Neural progenitor cell (in vitro differentiated cells): Measurements from ENCODE around the gene RNF212B. TPM values are rescaled to one million over a fixed set of nuclear protein-coding genes. Genes with fewer than 3 reads are reported as not detected.
A peak's percentile ranks its signal among the peaks of the same experiment; 100 is the strongest.

Experiments used
- DNase-seq: peaks from one replicate; pipeline ENCODE4 v3.0.0-alpha.2; 2016; ENCODE audit warnings: low spot score
- H2AFZ ChIP-seq: fragments of 200-600 bp; sonication (generic); replicated peaks from 2 replicates; pipeline ENCODE4 v1.6.1; 2016; ENCODE audit warnings: antibody characterized with exemption
- H3F3A ChIP-seq: fragments of 200-600 bp; sonication (generic); 2 replicates; pipeline ENCODE4 v1.6.1; 2016; ENCODE audit warnings: antibody characterized with exemption, low read depth
- H3K27ac ChIP-seq: fragments of 200-600 bp; sonication (generic); 2 replicates; pipeline ENCODE4 v1.5.1; 2016; ENCODE audit warnings: mild to moderate bottlenecking
- H3K27me3 ChIP-seq: fragments of 200-600 bp; sonication (generic); 2 replicates; pipeline ENCODE4 v1.6.1; 2016; ENCODE audit warnings: mild to moderate bottlenecking, moderate library complexity
- H3K36me3 ChIP-seq: fragments of 200-600 bp; sonication (generic); 2 replicates; pipeline ENCODE4 v1.5.1; 2016
- H3K4me1 ChIP-seq: fragments of 200-600 bp; sonication (generic); 2 replicates; pipeline ENCODE4 v1.6.1; 2016; ENCODE audit warnings: mixed run types
- H3K4me2 ChIP-seq: fragments of 200-600 bp; sonication (generic); 2 replicates; pipeline ENCODE4 v1.6.1; 2016
- H3K4me3 ChIP-seq: fragments of 200-600 bp; sonication (generic); 2 replicates; pipeline ENCODE4 v1.5.1; 2016
- H3K79me2 ChIP-seq: fragments of 200-600 bp; sonication (generic); 2 replicates; pipeline ENCODE4 v1.6.1; 2016; ENCODE audit warnings: low read depth
- H3K9ac ChIP-seq: fragments of 200-600 bp; sonication (generic); 2 replicates; pipeline ENCODE4 v1.6.1; 2016
- H3K9me3 ChIP-seq: fragments of 200-600 bp; sonication (generic); 2 replicates; pipeline ENCODE4 v1.5.1; 2016; ENCODE audit warnings: low read depth
- H4K20me1 ChIP-seq: fragments of 200-600 bp; sonication (generic); 2 replicates; pipeline ENCODE4 v1.6.1; 2016; ENCODE audit warnings: low read depth
- H3K27ac Mint-ChIP-seq: 3 replicates; pipeline ENCODE4 v1.8.0; 2021; ENCODE audit warnings: mixed read lengths
- H3K27me3 Mint-ChIP-seq: 2 replicates; pipeline ENCODE4 v1.8.0; 2022; ENCODE audit warnings: low read depth, mild to moderate bottlenecking, inconsistent platforms, moderate library complexity, mixed read lengths; ENCODE audit not compliant: insufficient read depth
- H3K36me3 Mint-ChIP-seq: 3 replicates; pipeline ENCODE4 v1.8.0; 2021; ENCODE audit warnings: mixed read lengths
- H3K4me1 Mint-ChIP-seq: 3 replicates; pipeline ENCODE4 v1.8.0; 2021; ENCODE audit warnings: mixed read lengths
- H3K4me3 Mint-ChIP-seq: 3 replicates; pipeline ENCODE4 v1.8.0; 2021; ENCODE audit warnings: mild to moderate bottlenecking, moderate library complexity, mixed read lengths
- H3K9me3 Mint-ChIP-seq: 3 replicates; pipeline ENCODE4 v1.8.0; 2020; ENCODE audit warnings: mixed read lengths
- EZH2 ChIP-seq: fragments of 200-600 bp; sonication (generic); IDR thresholded peaks from 2 replicates; pipeline ENCODE4 v1.6.1; 2017; ENCODE audit warnings: antibody characterized with exemption, mild to moderate bottlenecking, moderate library complexity
- EZH2phosphoT487 ChIP-seq: fragments of 200-600 bp; sonication (generic); IDR thresholded peaks from 2 replicates; pipeline ENCODE4 v1.6.1; 2017; ENCODE audit warnings: antibody characterized with exemption
- total RNA-seq: library from RNA; depleted of rRNA; stranded (reverse); fragments of >200 nt; gene quantifications from 2 replicates; pipeline ENCODE4 v1.2.3, GENCODE V29; 2015; ENCODE audit warnings: low replicate concordance
- TF ChIP-seq, protein P1 (sequence below): fragments of 200-600 bp; sonication (generic); IDR thresholded peaks from 2 replicates; pipeline ENCODE4 v1.5.1; 2017; ENCODE audit warnings: antibody characterized with exemption, mild to moderate bottlenecking

The RNF212B gene
- total RNA-seq, 1 donor from 2014 or later = not detected

DNA sequence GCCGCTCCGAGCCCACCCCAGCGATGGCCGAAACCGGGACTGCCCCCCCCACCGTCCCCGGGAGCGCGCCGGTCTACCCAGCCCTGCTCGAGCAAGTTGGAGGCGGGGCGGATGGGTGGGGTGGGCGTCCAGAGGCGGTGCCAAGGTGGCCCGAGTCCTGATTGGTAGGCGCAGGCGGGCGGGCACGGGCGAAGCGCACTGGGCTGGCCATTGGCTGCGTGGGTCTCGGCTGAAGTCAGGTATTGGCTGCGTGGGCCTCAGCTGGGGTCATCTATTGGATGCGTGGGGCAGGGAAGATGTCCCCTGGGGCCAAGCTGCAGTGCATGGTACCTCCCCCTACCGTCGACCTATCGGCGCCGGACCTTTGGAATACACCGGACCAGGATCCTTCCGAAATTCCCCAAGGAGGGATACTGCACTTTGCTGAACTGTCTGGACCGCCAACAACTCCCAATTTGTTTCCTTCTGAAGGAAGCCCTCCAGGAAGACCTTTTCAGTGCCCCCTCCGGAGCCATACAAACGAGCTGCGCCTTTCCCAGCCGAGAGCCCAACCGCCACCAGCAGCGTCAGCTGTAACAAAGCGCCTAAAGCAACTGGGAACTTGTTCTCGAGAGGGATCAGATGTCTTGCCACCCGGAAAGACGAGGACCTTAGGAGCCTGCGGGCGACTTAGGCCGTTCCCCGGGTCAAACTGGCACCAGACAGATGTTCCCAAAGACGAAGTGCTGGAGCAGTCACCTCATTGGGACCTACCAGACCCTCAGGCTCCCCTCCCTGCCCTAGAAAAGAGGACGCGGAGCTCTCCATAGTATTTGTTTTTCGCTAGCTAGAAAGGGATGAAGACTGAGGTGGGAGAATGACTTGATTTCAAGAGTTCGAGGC lies 48.5 kb downstream of the RNF212B start, which contains the start of gene HOMEZ:
TSS of gene HOMEZ (minus strand) at position 113 of the 882 bp plus-strand sequence. CDS start 180 bp downstream, outside the sequence.
- Histone ChIP-seq H3F3A (peaks cover 26% of the 10 kb centered on the region), H4K20me1 (peaks cover 4% of the 10 kb centered on the region), H3K9ac (peak within 1 kb of the TSS; percentile 59), H3K27me3 (peaks cover 38% of the 10 kb centered on the region), H3K4me3 (peak within 1 kb of the TSS; percentile 86), H3K4me1 (peaks cover 20% of the 10 kb centered on the region), H3K79me2 (peaks cover 44% of the 10 kb centered on the region), H3K27ac (peak within 1 kb of the TSS; percentile 84), H2AFZ (peak within 1 kb of the TSS; percentile 53), H3K36me3 (no peaks in the 10 kb centered on the region), H3K9me3 (no peaks in the 10 kb centered on the region), H3K4me2 (peak within 1 kb of the TSS; percentile 93)
- Mint-ChIP-seq H3K9me3 (no peaks in the 10 kb centered on the region), H3K4me1 (peaks cover 24% of the 10 kb centered on the region), H3K36me3 (no peaks in the 10 kb centered on the region), H3K27ac (peak within 1 kb of the TSS; percentile 100), H3K4me3 (peak within 1 kb of the TSS; percentile 99), H3K27me3 (no peaks in the 10 kb centered on the region)
- peak; percentile 98 for DNase-seq
- TF ChIP-seq EZH2 (no peak), EZH2phosphoT487 (no peak)
- TF ChIP-seq, protein P1, sequence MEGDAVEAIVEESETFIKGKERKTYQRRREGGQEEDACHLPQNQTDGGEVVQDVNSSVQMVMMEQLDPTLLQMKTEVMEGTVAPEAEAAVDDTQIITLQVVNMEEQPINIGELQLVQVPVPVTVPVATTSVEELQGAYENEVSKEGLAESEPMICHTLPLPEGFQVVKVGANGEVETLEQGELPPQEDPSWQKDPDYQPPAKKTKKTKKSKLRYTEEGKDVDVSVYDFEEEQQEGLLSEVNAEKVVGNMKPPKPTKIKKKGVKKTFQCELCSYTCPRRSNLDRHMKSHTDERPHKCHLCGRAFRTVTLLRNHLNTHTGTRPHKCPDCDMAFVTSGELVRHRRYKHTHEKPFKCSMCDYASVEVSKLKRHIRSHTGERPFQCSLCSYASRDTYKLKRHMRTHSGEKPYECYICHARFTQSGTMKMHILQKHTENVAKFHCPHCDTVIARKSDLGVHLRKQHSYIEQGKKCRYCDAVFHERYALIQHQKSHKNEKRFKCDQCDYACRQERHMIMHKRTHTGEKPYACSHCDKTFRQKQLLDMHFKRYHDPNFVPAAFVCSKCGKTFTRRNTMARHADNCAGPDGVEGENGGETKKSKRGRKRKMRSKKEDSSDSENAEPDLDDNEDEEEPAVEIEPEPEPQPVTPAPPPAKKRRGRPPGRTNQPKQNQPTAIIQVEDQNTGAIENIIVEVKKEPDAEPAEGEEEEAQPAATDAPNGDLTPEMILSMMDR = peak; percentile 10

DNA sequence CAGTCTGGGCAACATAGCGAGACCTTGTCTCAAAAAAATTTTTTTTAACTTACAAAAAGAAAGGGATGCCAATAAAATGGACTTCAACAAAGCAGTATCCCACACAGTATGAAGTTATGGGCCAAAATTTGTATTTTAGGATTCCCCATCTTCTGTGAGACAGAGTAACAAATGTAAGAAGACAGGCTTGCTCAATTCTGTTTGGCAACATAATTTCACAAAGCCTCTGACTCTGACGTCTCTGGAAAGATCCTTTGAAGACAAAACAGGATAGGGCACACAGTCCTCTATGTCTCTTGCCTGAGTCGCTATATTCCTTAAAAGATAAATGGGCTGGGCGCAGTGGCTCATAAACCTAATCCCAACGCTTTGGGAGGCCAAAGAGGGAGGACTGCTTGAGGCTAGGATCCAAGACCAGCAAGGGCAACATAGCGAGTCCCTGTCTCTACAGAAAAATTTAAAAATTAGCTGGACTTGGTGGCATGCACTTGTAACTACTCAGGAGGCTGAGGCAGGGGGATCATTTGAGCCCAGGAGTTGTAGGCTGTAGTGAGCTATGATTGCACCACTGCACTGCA lies 49.3 kb downstream of the RNF212B start:
- Histone ChIP-seq H4K20me1 (peaks cover 4% of the 10 kb centered on the region), H3K27me3 (peaks cover 45% of the 10 kb centered on the region), H3K36me3 (no peaks in the 10 kb centered on the region), H3K9ac (peak overlapping the region; percentile 19), H2AFZ (peak overlapping the region; percentile 38), H3K27ac (peak overlapping the region; percentile 84), H3K79me2 (peaks cover 39% of the 10 kb centered on the region), H3F3A (peaks cover 21% of the 10 kb centered on the region), H3K4me1 (peaks cover 19% of the 10 kb centered on the region), H3K4me3 (peak overlapping the region; percentile 86), H3K9me3 (no peaks in the 10 kb centered on the region), H3K4me2 (peak overlapping the region; percentile 76)
- H3K4me3 Mint-ChIP-seq = peak overlapping the region; percentile 99
- H3K36me3 Mint-ChIP-seq = no peaks in the 10 kb centered on the region
- no peaks in the 10 kb centered on the region for H3K27me3 Mint-ChIP-seq
- no peaks in the 10 kb centered on the region for H3K9me3 Mint-ChIP-seq
- no peak for DNase-seq
- TF ChIP-seq, protein P1 = no peak
- no peak for TF ChIP-seq EZH2phosphoT487
- no peak for TF ChIP-seq EZH2
- H3K4me1 Mint-ChIP-seq = peaks cover 21% of the 10 kb centered on the region
- peak overlapping the region; percentile 100 for H3K27ac Mint-ChIP-seq

- H3K9me3 ChIP-seq = no peaks in the 10 kb centered on the region
- peaks cover 32% of the 10 kb centered on the region for H3K4me1 Mint-ChIP-seq
- H3K4me1 ChIP-seq = peaks cover 12% of the 10 kb centered on the region
- H3F3A ChIP-seq = peaks cover 23% of the 10 kb centered on the region
- H3K27ac ChIP-seq = no peak overlapping the region
- H3K4me2 ChIP-seq = no peak overlapping the region
- peak overlapping the region; percentile 51 for H3K27ac Mint-ChIP-seq
- no peaks in the 10 kb centered on the region for H3K9me3 Mint-ChIP-seq
- no peaks in the 10 kb centered on the region for H3K36me3 ChIP-seq
- peak; percentile 85 for DNase-seq
- no peaks in the 10 kb centered on the region for H3K79me2 ChIP-seq
- peaks cover 7% of the 10 kb centered on the region for H3K27me3 Mint-ChIP-seq
- no peak overlapping the region for H2AFZ ChIP-seq
- peaks cover 66% of the 10 kb centered on the region for H3K27me3 ChIP-seq
- H3K9ac ChIP-seq = no peak overlapping the region
- no peak overlapping the region for H3K4me3 ChIP-seq
- no peak for TF ChIP-seq EZH2phosphoT487
- TF ChIP-seq, protein P1 = peak; percentile 88
- no peaks in the 10 kb centered on the region for H4K20me1 ChIP-seq
- peaks cover 7% of the 10 kb centered on the region for H3K36me3 Mint-ChIP-seq
- H3K4me3 Mint-ChIP-seq = peak overlapping the region; percentile 65
Observed at GRCh38 chr14:23294734-23295561, 57.2 kb downstream of the RNF212B start.
